SK-N-SH (cell line): ENCODE data around the gene KCTD7.
"Not testable (repeated sequence)": the region's sequence is repeated elsewhere in the genome, so short reads cannot be mapped to it uniquely, and the experiment has no call there.

Experiments
- EZH2phosphoT487 ChIP-seq: fragments of 200-600 bp; sonication (generic); IDR thresholded peaks from 2 replicates; pipeline ENCODE4 v1.6.1; 2017; ENCODE audit warnings: low read depth, mixed run types, mild to moderate bottlenecking, antibody characterized with exemption, moderate library complexity, borderline replicate concordance
- MAX ChIP-seq: IDR thresholded peaks from 2 replicates; pipeline ENCODE4 v1.4.0; 2012; ENCODE audit warnings: low read depth
- MXI1 ChIP-seq: IDR thresholded peaks from 2 replicates; pipeline ENCODE4 v1.6.1; 2012; ENCODE audit warnings: mild to moderate bottlenecking, low read depth, low read length, improper control_type of control experiment
- REST ChIP-seq: IDR thresholded peaks from 2 replicates; pipeline ENCODE4 v1.6.1; 2012; ENCODE audit warnings: mild to moderate bottlenecking, low read depth, low read length, moderate library complexity
- RXRA ChIP-seq: IDR thresholded peaks from 2 replicates; pipeline ENCODE4 v1.4.0; 2012; ENCODE audit warnings: low read depth, mild to moderate bottlenecking, borderline replicate concordance
- USF2 ChIP-seq: fragments of 150-350 bp; IDR thresholded peaks from 2 replicates; pipeline ENCODE4 v1.6.1; 2017; ENCODE audit warnings: antibody characterized with exemption, low read length, low read depth, borderline replicate concordance
- TF ChIP-seq, protein P1 (sequence below): fragments of 200-600 bp; sonication (generic); IDR thresholded peaks from 2 replicates; pipeline ENCODE4 v1.6.1; 2017; ENCODE audit warnings: antibody characterized with exemption, mild to moderate bottlenecking, moderate library complexity

- TF ChIP-seq, protein P1, sequence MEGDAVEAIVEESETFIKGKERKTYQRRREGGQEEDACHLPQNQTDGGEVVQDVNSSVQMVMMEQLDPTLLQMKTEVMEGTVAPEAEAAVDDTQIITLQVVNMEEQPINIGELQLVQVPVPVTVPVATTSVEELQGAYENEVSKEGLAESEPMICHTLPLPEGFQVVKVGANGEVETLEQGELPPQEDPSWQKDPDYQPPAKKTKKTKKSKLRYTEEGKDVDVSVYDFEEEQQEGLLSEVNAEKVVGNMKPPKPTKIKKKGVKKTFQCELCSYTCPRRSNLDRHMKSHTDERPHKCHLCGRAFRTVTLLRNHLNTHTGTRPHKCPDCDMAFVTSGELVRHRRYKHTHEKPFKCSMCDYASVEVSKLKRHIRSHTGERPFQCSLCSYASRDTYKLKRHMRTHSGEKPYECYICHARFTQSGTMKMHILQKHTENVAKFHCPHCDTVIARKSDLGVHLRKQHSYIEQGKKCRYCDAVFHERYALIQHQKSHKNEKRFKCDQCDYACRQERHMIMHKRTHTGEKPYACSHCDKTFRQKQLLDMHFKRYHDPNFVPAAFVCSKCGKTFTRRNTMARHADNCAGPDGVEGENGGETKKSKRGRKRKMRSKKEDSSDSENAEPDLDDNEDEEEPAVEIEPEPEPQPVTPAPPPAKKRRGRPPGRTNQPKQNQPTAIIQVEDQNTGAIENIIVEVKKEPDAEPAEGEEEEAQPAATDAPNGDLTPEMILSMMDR, result not testable (repeated sequence)
- not testable (repeated sequence) for TF ChIP-seq EZH2phosphoT487, RXRA, REST, MAX, USF2, MXI1
These were observed 43.9 kb downstream of the KCTD7 start for GRCh38 chr7:66672432-66673123.
